GM10248 (cell line): ENCODE data around the gene CLEC2A.
A peak's percentile ranks its signal among the peaks of the same experiment; 100 is the strongest.

Experiments used
- CTCF ChIA-PET: fragments of 300-600 bp; sonication (Branson Sonifier 250); formaldehyde crosslinking; extraction: SDS; loops from one replicate; lab custom pipeline; 2021; ENCODE audit warnings: antibody characterized with exemption; lab: Yijun Ruan, JAX
- POLR2A ChIA-PET: fragments of 350-650 bp; sonication (Branson Sonifier 250); formaldehyde crosslinking; extraction: SDS; loops from one replicate; lab custom pipeline; 2020; ENCODE audit warnings: antibody characterized with exemption; lab: Yijun Ruan, JAX
- DNase-seq: peaks from one replicate; pipeline ENCODE4 v3.0.0; 2012; ENCODE audit errors: extremely low spot score
- TF ChIP-seq, protein P1 (sequence below): IDR thresholded peaks from 2 replicates; pipeline ENCODE4 v1.5.1; 2012; ENCODE audit warnings: mild to moderate bottlenecking, low read depth; ENCODE audit errors: extremely low read depth, missing control alignments, control extremely low read depth

Gene CLEC2A

DNA sequence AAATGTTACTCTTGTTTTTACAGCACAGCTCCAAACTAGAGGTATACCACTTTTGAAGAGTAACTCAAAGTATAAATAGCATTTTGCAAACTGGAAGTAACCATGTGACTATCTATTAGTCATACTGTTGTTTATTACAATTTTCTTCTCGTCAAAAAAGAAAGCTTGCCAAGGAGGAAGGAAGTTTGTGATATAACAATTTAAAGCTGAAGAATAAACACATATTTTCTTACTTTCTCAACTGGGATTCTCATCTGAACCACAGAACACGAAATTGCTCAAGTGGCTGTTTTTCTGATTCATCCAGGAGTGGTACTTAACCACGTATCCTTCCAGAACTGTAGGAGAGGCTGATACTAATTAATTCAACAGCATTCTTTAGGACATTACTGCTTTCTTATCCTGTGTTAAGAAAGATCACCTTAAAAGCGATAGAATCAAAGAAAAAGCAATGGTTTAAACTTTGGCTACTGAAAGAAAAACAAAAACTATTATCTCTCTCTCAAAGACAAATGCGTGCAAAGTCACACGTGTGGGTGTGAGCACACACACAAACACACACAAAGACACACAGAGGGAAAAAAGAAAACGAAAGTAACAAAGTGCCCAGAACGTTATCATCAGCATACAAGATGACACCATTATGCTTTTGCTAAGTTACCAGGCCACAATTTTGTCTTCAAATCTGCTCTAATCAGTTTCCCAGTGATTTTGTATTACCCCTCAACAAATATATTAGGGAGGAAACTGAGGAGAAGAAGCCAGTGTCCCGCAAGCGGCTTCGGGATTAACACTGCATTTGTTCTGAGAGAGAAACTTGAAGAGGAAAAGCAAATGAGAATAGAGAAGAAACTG, 62.6 kb downstream of the CLEC2A start, which contains the start of gene CLEC2B:
CLEC2B (minus strand) TSS at position 48 of the 855 bp plus-strand sequence.
- ChIA-PET POLR2A (no interaction called here), CTCF (interaction anchor here (1.0 to 2.1 kb wide), 2 partner anchors 56 to 118 kb away, joined by 3 to 5 read pairs; no protein-coding TSS in a partner anchor)
- DNase-seq = peak; percentile 16
- TF ChIP-seq, protein P1, sequence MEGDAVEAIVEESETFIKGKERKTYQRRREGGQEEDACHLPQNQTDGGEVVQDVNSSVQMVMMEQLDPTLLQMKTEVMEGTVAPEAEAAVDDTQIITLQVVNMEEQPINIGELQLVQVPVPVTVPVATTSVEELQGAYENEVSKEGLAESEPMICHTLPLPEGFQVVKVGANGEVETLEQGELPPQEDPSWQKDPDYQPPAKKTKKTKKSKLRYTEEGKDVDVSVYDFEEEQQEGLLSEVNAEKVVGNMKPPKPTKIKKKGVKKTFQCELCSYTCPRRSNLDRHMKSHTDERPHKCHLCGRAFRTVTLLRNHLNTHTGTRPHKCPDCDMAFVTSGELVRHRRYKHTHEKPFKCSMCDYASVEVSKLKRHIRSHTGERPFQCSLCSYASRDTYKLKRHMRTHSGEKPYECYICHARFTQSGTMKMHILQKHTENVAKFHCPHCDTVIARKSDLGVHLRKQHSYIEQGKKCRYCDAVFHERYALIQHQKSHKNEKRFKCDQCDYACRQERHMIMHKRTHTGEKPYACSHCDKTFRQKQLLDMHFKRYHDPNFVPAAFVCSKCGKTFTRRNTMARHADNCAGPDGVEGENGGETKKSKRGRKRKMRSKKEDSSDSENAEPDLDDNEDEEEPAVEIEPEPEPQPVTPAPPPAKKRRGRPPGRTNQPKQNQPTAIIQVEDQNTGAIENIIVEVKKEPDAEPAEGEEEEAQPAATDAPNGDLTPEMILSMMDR = no peak

DNA sequence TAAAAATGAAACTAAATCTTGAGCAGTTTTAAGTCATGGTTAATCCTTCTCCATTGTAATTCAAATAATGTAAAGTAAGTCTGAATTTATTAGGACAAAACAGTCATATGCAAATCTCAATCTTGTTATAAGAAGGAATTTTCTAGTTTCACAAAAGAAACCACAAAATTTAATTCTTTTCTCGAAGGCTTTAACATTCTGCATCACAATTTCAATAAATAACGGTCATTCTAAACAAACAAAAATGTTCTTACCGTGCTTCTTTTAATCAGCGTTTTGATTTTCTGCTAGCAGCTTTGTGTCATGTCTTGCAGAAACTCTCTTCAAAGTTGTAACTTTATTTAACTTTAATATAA, 63.2 kb downstream of the CLEC2A start:
- DNase-seq = no peak
- POLR2A ChIA-PET = interaction anchor here (0.6 kb wide), 1 partner anchor 37 kb away, joined by 3 read pairs; no protein-coding TSS in a partner anchor
- CTCF ChIA-PET = interaction anchor here (1.0 to 3.2 kb wide), 3 partner anchors 55 to 118 kb away, joined by 3 to 10 read pairs (median 5); no protein-coding TSS in a partner anchor
- TF ChIP-seq, protein P1 = no peak

DNA sequence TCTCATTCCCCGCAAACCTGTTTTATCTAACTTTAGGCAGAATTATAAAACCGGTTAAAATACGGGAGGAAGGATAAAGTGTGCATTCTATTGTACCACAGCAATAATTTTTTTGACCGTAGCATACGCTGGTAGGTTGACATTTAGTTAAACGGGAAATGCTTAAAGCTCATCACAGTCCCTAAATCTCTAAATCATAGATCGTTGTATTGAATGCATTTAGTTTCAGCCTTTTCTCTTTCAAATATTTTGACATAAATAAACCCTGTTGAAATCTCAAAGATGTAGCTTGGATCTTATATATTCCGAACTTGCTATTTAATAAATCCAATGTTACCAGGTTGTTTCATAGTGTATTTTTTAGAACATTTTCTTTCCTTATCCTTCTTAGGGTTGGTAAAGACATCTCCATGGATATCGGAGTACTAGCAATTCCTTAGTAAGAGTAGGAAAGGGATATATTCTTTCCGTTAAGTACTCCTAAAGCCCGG, 63.8 kb downstream of the CLEC2A start:
- DNase-seq = no peak
- ChIA-PET POLR2A (interaction anchor here (0.6 kb wide), 1 partner anchor 38 kb away, joined by 3 read pairs; no protein-coding TSS in a partner anchor), CTCF (interaction anchor here (2.1 to 3.2 kb wide), 2 partner anchors 54 to 117 kb away, joined by 5 to 10 read pairs; no protein-coding TSS in a partner anchor)
- TF ChIP-seq, protein P1 = no peak

DNA sequence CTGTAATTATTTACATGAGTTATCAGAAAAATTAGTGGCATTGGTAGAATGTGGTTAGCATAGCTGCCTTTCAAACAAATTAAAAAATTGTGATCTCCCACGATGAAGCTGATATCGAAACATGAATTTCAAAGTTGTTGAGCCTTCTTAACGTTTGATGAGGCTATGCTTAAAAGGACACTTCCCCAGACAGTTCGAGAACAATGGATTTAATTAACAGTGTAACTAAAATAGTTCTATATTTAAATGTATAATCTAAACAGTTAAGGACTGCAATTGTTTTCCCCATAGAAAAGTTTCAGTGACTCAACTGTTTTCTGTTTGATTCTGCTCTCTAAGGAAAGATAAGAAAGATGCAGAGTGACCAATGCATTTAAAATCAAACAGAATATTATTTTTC, 64.6 kb downstream of the CLEC2A start:
- POLR2A ChIA-PET = no interaction called here

DNA sequence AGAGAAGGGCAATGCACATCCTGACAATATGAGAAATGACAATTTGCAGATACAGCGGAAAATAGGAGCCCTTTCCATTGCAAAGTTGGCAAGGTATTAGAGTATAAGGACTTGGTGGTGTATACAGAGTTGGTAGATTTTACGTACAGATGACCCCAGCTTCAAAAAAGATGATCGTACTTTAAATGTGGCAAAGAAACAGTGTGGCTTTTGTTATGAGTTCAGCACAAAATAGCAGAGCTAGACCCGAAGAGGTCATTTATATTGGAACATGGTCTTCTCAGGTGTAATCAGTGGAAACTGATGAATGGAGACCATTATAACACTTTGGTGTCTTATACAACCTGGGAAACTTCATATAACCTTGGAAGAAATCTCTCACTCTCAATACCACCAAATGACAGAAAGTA, 65.3 kb downstream of the CLEC2A start:
- no peak for DNase-seq
- TF ChIP-seq, protein P1 = no peak
- ChIA-PET CTCF (interaction anchor here (1.0 to 3.2 kb wide), 6 partner anchors 33 to 118 kb away, joined by 3 to 10 read pairs (median 5); no protein-coding TSS in a partner anchor), POLR2A (no interaction called here)

More for the DNA sequence above, 64.6 kb downstream of the CLEC2A start:
- no peak for DNase-seq
- CTCF ChIA-PET = interaction anchor here (1.0 to 3.2 kb wide), 6 partner anchors 34 to 118 kb away, joined by 3 to 10 read pairs (median 5); no protein-coding TSS in a partner anchor
- TF ChIP-seq, protein P1 = no peak
